Measurements from ENCODE around the gene STK32B.

The STK32B gene

DNA sequence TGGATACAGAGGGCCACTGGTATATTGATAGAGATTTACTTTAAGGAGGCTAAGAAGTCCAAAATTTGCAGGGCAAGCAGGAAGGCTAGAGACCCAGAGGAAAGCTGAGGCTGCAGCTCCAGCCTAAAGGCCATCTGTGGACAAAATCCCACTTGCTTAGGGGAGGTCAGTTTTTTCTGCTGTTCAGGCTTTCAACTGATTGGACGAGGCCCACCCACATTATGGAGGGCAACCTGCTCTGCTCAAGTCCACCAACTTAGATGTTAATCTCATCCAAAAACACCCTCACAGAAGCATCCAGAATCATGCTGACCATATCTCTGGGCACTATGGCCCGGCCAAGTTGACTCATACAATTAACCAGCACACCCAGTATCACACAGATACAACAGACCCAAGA lies 480.8 kb downstream of the STK32B start:
- no peak for DNase-seq (ENCODE audit: low read depth)

DNA sequence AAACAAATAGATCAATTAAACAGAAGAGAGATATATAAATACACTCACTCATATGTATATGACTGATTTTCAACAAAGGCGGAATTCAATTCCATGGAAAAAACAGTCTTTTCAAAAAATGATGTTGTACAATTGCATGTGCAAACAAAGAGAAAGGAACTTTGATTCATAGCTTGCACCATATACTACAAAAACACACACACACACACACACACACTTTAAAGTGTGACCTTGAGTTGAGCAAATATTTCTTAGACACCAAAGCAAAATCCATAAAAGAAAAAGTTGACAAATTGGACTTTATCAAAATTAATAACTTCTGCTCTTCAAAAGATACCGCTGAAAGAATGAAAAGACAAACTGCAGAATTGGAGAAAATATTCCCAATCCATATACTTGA lies 488.3 kb downstream of the STK32B start:
- no peak for DNase-seq (ENCODE audit: low read depth)

- no peak for DNase-seq (ENCODE audit: low read depth)
Observed at GRCh38 chr4:5541169-5541568, 489.9 kb downstream of the STK32B start.

DNA sequence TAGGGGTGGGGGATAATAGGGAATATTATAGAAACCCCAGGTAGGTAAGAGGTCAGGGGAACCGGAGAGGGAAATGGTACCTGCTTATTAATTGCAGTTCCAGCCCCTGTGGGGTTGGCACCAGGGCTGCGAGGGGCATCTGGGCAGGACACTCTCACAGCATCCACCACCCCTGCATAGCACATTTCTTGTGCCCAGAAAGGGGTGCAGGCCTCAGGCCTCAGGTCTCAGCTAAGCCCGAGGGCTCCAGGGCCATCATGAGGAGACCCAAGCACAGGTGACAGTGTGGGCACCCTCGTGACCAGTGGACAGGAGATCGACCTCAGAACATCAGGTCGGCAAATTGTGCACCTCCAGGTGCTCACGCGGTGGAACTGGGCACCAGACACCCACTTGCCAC lies 492.4 kb downstream of the STK32B start:
- no peak for DNase-seq (ENCODE audit: low read depth)

- no peak for DNase-seq (ENCODE audit: low read depth)
Observed at GRCh38 chr4:5544762-5545161, 493.5 kb downstream of the STK32B start.

DNA sequence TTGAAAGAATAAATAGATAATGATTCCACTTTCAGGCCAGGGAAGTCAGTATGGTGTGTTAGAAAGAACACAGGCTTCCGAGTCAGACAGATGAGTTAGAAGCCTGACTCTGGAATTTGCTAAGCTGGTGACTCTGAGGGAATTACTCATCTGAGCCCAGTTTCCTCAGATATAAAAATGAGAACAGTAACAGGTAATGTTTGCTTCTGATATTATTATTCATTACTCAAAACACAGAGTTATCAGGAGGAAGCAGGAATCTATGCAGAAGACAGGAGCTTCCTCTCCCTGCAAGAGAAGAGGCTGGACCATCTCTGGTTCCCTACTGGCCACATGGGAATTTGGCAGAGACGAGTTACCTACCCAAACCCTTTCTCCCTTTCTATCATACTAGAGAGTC lies 494.0 kb downstream of the STK32B start:
- no peak for DNase-seq (ENCODE audit: low read depth)

DNA sequence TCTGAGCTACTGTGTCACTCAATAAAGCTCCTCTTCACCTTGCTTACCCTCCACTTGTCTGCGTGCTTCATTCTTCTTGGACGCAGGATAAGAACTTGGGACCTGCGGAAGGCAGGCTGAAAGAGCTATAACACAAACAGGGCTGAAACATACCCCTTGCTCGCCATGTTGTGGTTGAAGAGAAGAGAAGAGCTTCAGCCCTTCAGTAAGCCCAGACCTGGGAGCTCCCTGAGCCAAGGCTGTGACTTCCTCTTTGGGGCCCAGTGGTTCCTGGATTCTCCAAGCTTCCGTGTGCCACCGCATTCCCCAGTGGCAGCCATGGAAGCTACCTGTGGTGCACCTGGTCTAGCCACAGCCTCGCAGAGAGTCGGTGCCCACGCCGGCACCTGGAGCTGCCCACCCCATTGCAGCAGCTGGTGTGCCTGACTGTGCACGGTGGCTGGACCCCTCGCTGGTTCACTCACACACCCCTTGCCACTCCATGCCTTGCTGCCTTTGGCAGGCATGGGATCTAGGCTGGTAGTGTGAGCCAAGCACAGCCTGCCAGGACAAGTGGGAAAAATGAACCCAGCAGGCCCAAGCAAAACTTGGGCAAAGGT lies 496.5 kb downstream of the STK32B start:
- no peak for DNase-seq (ENCODE audit: low read depth)
